HepG2 (cell line): Measurements from ENCODE around the gene ZFP37. TPM values are rescaled to one million over a fixed set of nuclear protein-coding genes. Genes with fewer than 3 reads are reported as not detected.

ENCODE experiments used
- CCDC6 ChIP-seq: sonication (generic); formaldehyde crosslinking; IDR thresholded peaks from 2 replicates; pipeline ENCODE4 v1.8.1; 2022; ENCODE audit warnings: mild to moderate bottlenecking, missing genetic modification reagents, moderate library complexity
- GATA4 ChIP-seq: sonication (generic); IDR thresholded peaks from 2 replicates; pipeline ENCODE4 v1.6.1; 2016; ENCODE audit warnings: antibody characterized with exemption, low read depth, borderline replicate concordance
- HDAC2 ChIP-seq: sonication (generic); formaldehyde crosslinking; IDR thresholded peaks from 2 replicates; pipeline ENCODE4 v1.4.0; 2020; ENCODE audit warnings: missing genetic modification reagents
- HOXA5 ChIP-seq: sonication (generic); formaldehyde crosslinking; IDR thresholded peaks from 2 replicates; pipeline ENCODE4 v1.4.0; 2020; ENCODE audit warnings: missing genetic modification reagents
- ISX ChIP-seq: sonication (generic); formaldehyde crosslinking; conservative IDR thresholded peaks from 2 replicates; pipeline ENCODE4 v1.5.0; 2020; ENCODE audit warnings: missing genetic modification reagents
- KDM1A ChIP-seq: IDR thresholded peaks from 2 replicates; pipeline ENCODE4 v1.6.1; 2016; ENCODE audit warnings: missing compliant biosample characterization
- KDM4B ChIP-seq: sonication (generic); formaldehyde crosslinking; IDR thresholded peaks from 2 replicates; pipeline ENCODE4 v1.4.0; 2020; ENCODE audit warnings: missing genetic modification reagents
- KLF11 ChIP-seq: IDR thresholded peaks from 2 replicates; pipeline ENCODE4 v1.6.1; 2016; ENCODE audit warnings: missing compliant biosample characterization
- KLF13 ChIP-seq: sonication (generic); formaldehyde crosslinking; IDR thresholded peaks from 2 replicates; pipeline ENCODE4 v1.4.0; 2020; ENCODE audit warnings: mild to moderate bottlenecking, missing genetic modification reagents
- KLF9 ChIP-seq: IDR thresholded peaks from 2 replicates; pipeline ENCODE4 v1.6.1; 2016; ENCODE audit warnings: low read depth
- NFYB ChIP-seq: sonication (generic); formaldehyde crosslinking; IDR thresholded peaks from 2 replicates; pipeline ENCODE4 v1.4.0; 2020; ENCODE audit warnings: missing genetic modification reagents
- NR2F2 ChIP-seq: IDR thresholded peaks from 2 replicates; pipeline ENCODE4 v1.6.1; 2012; ENCODE audit warnings: low read depth, inconsistent platforms, borderline replicate concordance
- NR2F6 ChIP-seq, 2 experiments: IDR thresholded peaks; 2 replicates each; pipeline ENCODE4 v1.6.1; 2016; ENCODE audit warnings: antibody characterized with exemption in 1 of 2, mild to moderate bottlenecking in 1 of 2
- PATZ1 ChIP-seq: sonication (generic); formaldehyde crosslinking; IDR thresholded peaks from 2 replicates; pipeline ENCODE4 v1.4.0; 2020; ENCODE audit warnings: missing genetic modification reagents
- RARA ChIP-seq: IDR thresholded peaks from 2 replicates; pipeline ENCODE4 v1.6.1; 2016; ENCODE audit warnings: missing genetic modification reagents, missing compliant biosample characterization
- SAP130 ChIP-seq: IDR thresholded peaks from 2 replicates; pipeline ENCODE4 v1.6.1; 2016; ENCODE audit warnings: low read depth
- SRF ChIP-seq: IDR thresholded peaks from 2 replicates; pipeline ENCODE4 v1.6.1; 2011; ENCODE audit warnings: mild to moderate bottlenecking, low read depth, low read length, moderate library complexity
- TBP ChIP-seq: sonication (generic); formaldehyde crosslinking; IDR thresholded peaks from 2 replicates; pipeline ENCODE4 v1.5.0; 2020; ENCODE audit warnings: missing genetic modification reagents
- ZBTB26 ChIP-seq: IDR thresholded peaks from 2 replicates; pipeline ENCODE4 v1.6.1; 2016; ENCODE audit warnings: missing compliant biosample characterization, missing genetic modification reagents, borderline replicate concordance
- ZBTB7B ChIP-seq: sonication (generic); formaldehyde crosslinking; IDR thresholded peaks from 2 replicates; pipeline ENCODE4 v1.4.0; 2020; ENCODE audit warnings: missing genetic modification reagents
- ZNF124 ChIP-seq: sonication (generic); formaldehyde crosslinking; IDR thresholded peaks from 2 replicates; pipeline ENCODE4 v1.4.0; 2020; ENCODE audit warnings: missing genetic modification reagents
- ZNF619 ChIP-seq: sonication (generic); formaldehyde crosslinking; IDR thresholded peaks from 2 replicates; pipeline ENCODE4 v1.4.0; 2020; ENCODE audit warnings: mild to moderate bottlenecking, missing genetic modification reagents
- ZNF775 ChIP-seq: sonication (generic); formaldehyde crosslinking; IDR thresholded peaks from 2 replicates; pipeline ENCODE4 v1.4.0; 2020; ENCODE audit warnings: missing genetic modification reagents, mild to moderate bottlenecking, moderate library complexity, borderline replicate concordance
- ZNF780A ChIP-seq: sonication (generic); formaldehyde crosslinking; IDR thresholded peaks from 2 replicates; pipeline ENCODE4 v1.8.0; 2022; ENCODE audit warnings: mild to moderate bottlenecking, missing genetic modification reagents, moderate library complexity
- ZNF891 ChIP-seq: sonication (generic); formaldehyde crosslinking; IDR thresholded peaks from 2 replicates; pipeline ENCODE4 v1.5.0; 2020; ENCODE audit warnings: mild to moderate bottlenecking, missing genetic modification reagents
- polyA plus RNA-seq, 8 experiments: library from polyadenylated mRNA; depleted of rRNA in 3 of 8; stranded (reverse) in 7 of 8; unstranded in 1 of 8; fragments of >200 nt; fragmentation: Illumina TruSeq in 4 of 8; extraction: Trizol in 4 of 8; gene quantifications; 2 replicates each; pipeline versions ENCODE4 v1.2.1 to v1.2.3, GENCODE V29; 2011 to 2016; ENCODE audit warnings: low read depth in 4 of 8, missing spikeins in 1 of 8, mixed read lengths in 1 of 8; ENCODE audit not compliant: insufficient read depth in 1 of 8
- total RNA-seq, 5 experiments: library from RNA; depleted of rRNA; stranded (reverse); fragments of >200 nt; fragmentation: Illumina TruSeq; extraction: Trizol; gene quantifications; 2 replicates each; pipeline ENCODE4 v1.2.3, GENCODE V29; 2016; ENCODE audit warnings: low read depth in 1 of 5
- TF ChIP-seq, protein P1 (sequence below): sonication (generic); formaldehyde crosslinking; conservative IDR thresholded peaks from 2 replicates; pipeline ENCODE4 v1.8.0; 2022; ENCODE audit warnings: low read depth, missing genetic modification reagents

ZFP37 gene
- total and polyA plus RNA-seq, 2 of the 13 experiments (the other 11 are each of a cell fraction or from before 2014, with no cell fraction given) = 1.1 to 3.7 TPM

DNA sequence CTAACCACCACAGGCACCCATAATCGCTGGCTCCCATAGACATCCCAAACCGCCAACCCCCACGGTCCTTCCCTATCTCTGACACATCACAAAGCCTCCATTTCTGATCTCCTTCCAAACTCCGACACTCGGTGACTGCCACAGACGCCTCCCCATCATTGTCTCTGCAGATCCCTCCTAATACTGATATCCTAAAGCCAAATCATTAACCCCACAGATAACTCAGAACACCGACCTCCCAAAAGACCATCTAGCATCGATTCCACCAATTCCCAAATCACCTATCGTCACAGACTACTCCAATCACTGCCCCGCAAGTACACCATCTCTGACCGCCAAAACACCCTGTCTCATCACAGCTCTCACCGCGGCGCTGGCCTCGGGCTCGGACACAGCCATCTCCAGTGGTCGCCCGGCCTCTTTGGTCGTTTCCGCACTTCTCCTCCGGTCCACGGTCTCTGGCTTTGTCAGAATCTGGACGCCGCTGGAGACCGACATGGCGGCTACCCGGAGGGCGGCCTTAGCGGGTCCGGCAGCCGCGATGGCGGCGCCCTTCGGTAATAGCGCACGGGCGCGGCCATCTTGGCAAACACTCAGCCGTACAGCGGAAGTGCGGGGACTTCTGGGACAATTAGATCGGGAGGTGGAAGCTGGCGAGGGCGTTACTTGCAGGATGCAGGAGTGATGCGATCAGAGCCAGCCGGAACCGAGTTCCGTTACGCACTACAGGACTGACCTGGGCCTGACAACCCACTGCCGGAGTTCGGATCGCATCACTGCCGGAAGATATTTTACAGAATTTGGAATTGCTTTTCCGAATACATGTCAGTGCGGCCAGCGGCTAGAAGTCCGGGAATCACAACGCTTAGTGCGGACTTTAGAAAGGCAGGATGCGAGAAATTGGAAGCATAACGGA is at the start of gene ZFP37 (continued):
- TF ChIP-seq, protein P1, sequence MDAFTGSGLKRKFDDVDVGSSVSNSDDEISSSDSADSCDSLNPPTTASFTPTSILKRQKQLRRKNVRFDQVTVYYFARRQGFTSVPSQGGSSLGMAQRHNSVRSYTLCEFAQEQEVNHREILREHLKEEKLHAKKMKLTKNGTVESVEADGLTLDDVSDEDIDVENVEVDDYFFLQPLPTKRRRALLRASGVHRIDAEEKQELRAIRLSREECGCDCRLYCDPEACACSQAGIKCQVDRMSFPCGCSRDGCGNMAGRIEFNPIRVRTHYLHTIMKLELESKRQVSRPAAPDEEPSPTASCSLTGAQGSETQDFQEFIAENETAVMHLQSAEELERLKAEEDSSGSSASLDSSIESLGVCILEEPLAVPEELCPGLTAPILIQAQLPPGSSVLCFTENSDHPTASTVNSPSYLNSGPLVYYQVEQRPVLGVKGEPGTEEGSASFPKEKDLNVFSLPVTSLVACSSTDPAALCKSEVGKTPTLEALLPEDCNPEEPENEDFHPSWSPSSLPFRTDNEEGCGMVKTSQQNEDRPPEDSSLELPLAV (CRISPR knock-in tag) = no peak
- TF ChIP-seq RARA (CRISPR knock-in tag) (peak; percentile 5; the same call in 1 of the 2 replicates), ZNF619 (peak; percentile 76; the same call in 1 of the 2 replicates), KDM4B (CRISPR knock-in tag) (no peak), NR2F6 (IDR thresholded peaks at IDR 0.05) (no peak), NR2F6 (CRISPR knock-in tag; IDR thresholded peaks at IDR 0.05) (peak; percentile 24; the same call in 1 of the 2 replicates), HOXA5 (CRISPR knock-in tag) (peak; percentile 63; the same call in 1 of the 2 replicates), KLF11 (CRISPR knock-in tag) (no peak), PATZ1 (no peak), NR2F2 (no peak), HDAC2 (CRISPR knock-in tag) (peak; percentile 17; the same call in 1 of the 2 replicates), TBP (no peak), KLF13 (CRISPR knock-in tag) (no peak), ZBTB7B (CRISPR knock-in tag) (no peak; the same call in 1 of the 2 replicates), NFYB (peak; percentile 45), CCDC6 (CRISPR knock-in tag) (0 out of 2 replicates have a peak, but pooled peaks have one; percentile 1), GATA4 (peak; percentile 56; the same call in 1 of the 2 replicates), SRF (no peak), ZBTB26 (CRISPR knock-in tag) (0 out of 2 replicates have a peak, but pooled peaks have one; percentile 60), ISX (CRISPR knock-in tag) (0 out of 2 replicates have a peak, but pooled peaks have one; percentile 40), ZNF124 (CRISPR knock-in tag) (peak; percentile 65; the same call in 1 of the 2 replicates), KLF9 (CRISPR knock-in tag) (no peak), ZNF775 (CRISPR knock-in tag) (no peak), ZNF891 (peak; percentile 87), KDM1A (CRISPR knock-in tag) (0 out of 2 replicates have a peak, but pooled peaks have one; percentile 11), SAP130 (CRISPR knock-in tag) (peak; percentile 67; the same call in 1 of the 2 replicates), ZNF780A (CRISPR knock-in tag) (peak; percentile 65; the same call in 1 of the 2 replicates)
